ENCODE data around the gene HCK.
"Not testable (repeated sequence)": the region's sequence is repeated elsewhere in the genome, so short reads cannot be mapped to it uniquely, and the experiment has no call there.

Gene HCK

DNA sequence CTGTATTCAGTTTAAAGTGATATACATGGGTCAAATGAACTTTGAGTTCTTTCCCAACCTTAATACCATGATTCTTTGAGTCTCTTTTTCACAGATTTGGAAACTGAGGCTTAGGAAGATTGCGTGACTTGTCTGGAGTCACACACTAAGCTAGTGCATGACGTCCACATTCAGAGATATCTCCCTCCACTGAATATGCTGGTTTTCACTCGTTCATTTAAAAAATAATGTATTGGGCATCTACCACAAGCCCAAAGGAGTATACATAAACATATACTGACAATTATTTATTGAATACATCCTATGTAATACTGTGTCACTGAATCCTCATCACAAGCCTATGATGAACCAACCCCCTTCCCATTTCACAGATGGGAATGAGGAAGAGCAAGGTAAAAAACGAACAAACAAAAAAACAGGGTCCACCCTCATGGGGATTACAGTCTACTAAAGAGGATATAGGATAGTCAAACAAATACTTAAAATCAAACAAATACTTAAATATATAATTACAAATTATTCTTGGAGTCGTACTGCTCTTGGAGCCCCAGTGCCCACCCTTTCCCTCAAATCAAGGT lies 56.9 kb downstream of the HCK start:
- no peak for DNase-seq (ENCODE audit: low read depth)

DNA sequence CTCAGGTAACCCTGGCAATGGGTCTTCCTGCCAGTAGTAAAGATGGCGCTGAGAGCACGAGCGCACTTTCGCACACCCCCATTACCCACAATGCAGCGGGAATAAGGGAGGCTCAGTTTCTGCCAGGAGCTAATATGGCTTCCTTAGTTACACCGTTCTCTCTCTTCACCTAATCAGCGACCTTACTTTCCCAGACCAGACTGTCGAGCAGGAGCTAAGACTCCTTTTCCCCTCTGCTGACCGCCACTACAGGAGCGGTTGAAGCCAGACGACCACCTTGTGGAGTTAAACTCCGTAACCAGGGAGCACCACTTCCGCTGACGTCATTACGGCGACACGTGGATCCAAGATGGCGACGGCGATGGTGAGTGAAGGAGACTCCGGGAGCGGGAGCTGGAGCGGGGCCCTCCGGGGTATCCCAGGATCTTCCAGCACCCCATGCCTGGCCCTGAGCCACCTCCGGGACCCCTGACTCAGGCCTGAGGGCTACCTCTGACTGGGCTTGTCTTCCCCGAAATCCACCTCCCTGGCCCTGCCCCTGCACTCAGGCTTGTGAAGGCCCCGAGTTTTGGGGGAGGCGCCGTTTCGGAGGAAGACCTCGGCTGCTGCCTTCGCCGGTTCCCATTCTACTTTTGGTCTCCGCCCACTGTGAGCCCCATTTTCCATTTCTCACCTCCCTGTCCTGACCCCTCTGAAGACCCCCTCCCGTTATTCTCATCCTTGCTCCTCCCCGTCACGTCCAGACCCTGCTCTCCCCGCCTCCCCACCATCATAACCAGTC lies 57.5 kb downstream of the HCK start, which contains the start of gene TM9SF4:
TM9SF4 (plus strand) TSS at position 323 of the 781 bp plus-strand sequence; CDS start at position 350, 27 bp downstream.
- peak; percentile 73 for DNase-seq (ENCODE audit: low read depth)

DNA sequence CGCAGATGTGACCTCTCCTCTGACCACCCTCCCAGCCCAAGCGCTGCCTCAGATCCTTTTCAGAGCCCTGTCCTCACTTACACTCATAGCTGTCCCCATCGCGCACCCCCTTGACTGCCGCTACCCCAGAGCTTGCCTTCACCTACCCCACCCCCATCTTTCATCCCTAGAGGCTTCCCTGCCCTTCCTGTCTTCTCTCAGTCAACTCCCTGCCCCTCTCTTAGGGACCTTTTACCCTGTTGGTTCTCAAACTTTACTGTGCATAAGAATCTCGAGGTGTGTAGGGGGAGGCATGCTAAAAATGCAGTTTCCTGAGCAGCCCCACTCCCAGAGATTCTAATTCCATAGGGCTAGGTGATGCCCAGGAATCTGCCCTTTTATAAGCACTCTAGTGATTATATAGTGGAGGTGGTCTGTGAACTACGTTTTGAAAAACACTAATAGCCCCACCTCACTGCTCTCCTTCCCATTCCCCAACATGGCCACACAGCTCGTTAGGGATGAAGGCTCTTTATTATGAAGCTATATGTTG lies 58.2 kb downstream of the HCK start:
- DNase-seq (ENCODE audit: low read depth): no peak

DNA sequence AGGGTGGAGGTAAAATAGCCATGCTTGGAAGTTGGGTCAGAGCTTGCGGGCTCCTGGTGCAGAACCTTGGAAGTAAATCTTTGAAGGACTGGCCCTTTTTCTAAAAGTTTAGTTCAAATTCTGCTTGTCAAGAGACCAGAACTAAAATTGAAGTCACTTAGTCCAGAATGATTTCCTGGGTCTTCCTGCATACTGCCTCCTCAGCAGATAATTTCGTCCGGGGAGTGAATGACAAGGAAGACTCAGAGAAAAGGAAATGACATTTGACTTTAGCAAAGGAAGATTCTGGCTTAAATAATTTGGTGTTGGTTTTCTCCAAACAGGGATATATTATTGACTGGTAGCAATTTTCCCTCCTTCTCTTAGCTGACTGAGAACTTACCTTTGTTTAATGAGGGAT lies 58.7 kb downstream of the HCK start:
- DNase-seq (ENCODE audit: low read depth): no peak

DNA sequence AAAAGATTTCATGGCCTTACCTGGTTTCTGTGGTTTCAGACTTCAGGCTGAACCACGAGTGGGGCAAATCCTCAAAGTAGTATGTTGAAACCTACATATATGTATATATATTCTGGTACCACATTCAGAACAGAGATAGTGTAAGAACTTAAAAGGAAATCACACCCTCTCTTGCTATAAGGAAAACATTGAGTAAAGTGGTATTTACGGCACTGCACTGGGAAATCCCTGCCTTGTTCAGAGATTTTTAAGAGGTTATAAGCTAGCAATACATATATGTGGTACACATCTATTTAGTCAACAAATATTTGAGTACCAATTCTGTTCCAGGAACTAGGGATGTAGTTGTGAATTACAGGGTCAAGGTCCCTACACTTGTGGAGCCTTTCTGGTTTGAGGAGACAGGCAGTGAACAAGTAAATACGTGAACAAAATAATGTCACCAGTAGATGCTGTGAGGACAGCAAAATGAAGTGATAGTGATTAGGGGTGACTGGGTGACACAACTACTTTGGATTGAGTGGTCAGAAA lies 59.2 kb downstream of the HCK start:
- DNase-seq (ENCODE audit: low read depth): no peak

DNA sequence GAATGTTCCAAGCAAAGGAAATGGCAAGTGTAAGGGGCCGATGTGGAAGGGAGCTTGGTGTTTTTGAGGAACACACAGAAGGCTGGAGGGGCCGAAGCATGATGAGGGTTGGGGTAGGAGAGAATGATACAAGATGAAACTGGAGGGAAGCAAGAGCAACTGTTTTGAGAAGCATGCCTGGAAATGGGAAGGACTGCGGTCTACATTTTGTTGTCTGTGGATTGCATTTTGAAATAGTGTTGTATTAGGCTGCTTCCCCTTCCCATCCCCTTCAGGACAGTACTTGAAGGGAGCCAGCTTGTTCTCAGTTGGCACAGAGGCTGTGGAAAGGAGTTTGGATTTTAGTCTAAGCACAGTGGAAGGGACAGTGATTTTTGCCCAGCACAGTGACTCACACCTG lies 59.7 kb downstream of the HCK start:
- DNase-seq (ENCODE audit: low read depth): no peak

DNA sequence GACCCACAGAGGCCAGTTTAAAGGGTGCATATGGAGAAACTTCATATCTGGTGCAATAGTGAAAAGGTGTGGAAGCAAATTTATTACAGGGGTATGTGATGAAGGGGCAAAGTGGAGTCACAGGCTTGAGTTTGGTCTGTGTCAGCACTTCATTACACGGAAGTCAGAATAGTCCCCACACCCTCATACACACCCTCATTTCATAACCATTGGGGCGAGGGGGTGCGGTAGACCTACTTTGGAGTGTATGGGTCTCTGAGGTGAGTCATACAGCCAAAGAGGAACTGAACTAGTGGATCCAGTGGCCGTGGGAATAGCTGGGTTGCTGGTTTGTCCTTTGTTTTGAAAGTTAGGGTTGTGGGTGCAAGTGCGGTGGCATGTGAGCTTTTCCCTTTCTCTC lies 60.8 kb downstream of the HCK start:
- no peak for DNase-seq (ENCODE audit: low read depth)

DNA sequence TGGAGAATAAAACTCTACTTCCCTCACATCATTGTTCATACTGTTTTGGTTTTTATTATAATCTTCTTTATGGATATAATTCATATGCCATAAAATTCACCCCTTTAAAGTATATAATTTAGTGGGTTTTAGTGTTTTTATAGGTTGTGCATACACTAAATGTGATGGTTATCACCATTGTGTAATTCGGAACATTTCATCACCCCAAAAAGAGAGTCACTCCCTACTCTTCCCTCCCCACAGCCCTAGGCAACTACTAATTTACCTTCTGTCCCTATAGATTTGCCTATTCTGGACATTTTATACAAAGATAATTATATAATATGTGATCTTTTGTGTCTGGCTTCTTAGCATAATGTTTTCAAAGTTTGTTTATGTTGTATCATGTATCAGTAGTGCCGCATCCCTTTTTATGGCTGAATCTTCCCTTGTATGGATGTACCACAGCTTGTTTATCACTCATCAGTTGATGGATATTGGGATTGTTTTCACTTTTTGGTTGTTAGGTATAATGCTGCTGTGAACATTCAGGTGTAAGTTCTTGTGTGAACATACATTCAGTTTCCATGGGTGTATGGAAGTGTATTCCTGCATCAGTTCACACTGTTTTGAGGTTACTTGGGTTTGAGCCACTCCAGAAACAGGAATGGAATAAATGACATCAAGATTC lies 61.7 kb downstream of the HCK start:
- DNase-seq (ENCODE audit: low read depth): no peak

DNA sequence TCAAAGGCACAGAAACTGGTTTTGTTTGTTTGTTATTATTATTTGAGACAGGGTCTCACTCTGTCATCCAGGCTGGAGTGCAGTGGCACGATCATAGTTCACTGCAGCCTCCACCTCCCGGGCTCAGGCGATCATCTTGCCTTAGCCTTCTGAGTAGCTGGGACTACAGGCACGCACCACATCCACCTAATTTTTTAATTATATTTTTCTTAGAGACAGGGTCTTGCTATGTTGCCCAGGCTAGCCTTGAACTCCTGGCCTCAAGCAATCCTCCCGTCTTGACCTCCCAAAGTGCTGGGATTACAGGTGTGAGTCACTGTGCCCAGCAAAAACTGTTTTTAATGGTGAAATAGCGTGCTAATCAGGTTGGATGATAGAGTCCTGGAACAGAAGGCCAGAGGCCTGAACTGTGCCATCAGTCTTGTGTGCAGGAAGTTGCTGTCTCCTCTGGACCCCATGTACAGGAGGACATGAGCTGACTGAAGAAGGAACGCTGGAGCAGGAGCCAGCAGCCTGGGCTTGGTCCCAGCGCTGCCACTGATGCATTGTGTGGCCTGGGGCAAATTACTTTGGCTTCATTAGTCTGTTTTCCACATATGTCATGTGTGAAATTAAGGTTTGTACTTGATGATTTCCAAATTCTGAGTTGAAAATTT lies 62.4 kb downstream of the HCK start:
- DNase-seq (ENCODE audit: low read depth): no peak

DNA sequence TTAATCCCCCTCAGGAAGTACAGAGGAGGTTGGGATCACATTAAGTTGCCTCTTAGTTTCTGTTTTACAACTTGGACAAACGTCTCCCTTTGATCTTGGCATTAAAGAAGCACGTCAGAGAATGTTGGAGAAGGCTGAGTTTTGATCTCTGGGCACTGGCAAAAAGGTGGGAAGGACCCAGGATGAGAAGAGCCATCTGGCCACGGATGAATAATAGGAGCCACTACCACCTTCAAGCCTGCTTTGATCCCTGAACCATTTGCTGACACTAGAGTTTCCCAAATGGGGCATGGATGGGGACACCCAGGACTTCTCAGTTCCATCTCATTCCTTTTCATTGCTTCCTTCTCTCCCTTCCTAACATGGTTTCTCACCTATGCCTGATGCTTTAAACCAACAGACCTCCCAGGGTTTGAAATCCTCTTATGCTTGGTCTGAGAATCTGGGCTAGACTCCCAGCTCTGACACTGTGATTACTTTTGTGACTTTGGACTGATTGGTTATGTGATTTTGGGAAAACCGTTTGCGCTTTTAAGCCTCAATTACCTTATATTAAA lies 63.2 kb downstream of the HCK start:
- DNase-seq (ENCODE audit: low read depth): no peak

DNA sequence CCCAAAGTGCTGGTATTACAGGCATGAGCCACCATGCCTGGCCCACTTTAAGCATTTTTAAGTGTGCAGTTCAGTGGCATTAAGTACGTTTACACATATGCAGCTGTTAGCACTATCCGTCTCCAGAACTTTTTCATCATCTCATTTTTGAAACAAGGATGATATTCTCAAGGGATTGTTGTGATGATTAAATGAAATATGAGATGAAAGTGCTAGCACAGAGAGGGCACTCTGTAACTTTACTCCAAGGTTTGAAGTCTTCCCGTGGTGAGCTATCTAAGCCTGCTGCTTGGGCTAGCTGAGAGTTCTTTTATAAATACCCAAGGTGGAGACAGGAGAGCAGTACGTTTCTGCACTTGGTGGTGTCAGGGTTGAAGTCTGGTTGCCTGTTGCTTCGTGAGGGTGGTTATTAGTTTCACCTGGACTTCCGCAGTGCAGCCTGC lies 64.1 kb downstream of the HCK start:
- DNase-seq (ENCODE audit: low read depth): no peak

DNA sequence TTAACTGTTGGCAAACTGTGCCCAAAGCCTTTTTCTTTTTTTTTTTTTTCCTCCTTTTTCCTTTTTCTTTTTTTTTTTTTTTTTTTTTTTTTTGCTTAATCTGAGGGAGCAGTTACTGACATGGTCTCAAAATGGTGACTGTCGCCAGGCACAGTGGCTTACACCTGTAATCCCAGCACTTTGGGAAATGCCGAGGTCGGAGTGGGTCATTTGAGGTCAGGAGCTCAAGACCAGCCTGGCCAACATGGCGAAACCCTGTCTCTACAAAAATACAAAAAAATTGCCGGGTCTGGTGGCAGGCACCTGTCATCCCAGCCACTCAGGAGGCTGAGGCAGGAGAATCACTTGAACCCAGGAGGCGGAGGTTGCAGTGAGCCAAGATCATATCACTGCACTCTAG lies 64.8 kb downstream of the HCK start:
- DNase-seq (ENCODE audit: low read depth): not testable (repeated sequence)

DNA sequence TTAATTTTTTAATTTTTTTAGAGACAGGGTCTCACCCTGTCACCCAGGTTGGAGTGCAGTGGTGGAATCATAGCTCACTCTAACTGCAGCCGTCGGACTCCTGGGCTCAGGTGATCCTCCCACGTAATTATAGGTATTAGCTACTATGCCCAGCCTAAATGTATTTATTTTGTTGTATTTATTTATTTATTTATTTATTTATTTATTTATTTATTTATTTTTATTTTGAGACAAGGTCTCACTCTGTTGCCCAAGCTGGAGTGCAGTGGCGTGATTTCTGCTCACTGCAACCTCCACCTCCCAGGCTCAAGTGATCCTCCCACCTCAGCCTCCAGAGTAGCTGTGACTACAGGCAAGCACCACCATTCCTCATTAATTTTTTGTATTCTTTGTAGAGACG lies 66.4 kb downstream of the HCK start:
- DNase-seq (ENCODE audit: low read depth): not testable (repeated sequence)

DNA sequence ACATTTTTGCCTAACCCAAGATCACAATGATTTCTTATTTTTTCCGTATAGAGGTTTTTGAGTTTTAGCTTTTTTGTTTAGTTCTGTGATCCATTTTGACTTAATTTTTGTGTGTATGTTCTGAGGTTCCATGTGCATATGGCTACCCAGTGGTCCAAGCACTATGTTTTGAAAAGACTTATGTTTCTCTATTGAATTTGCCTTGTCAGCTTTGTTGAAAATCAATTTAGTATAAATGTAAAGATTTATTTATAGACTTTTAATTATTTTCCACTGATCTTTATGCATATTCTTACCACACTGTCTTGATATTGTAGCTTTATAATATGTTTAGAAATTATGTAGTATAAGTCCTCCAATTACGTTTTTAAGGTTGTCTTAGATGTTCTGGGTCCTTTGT lies 67.7 kb downstream of the HCK start:
- DNase-seq (ENCODE audit: low read depth): no peak

DNA sequence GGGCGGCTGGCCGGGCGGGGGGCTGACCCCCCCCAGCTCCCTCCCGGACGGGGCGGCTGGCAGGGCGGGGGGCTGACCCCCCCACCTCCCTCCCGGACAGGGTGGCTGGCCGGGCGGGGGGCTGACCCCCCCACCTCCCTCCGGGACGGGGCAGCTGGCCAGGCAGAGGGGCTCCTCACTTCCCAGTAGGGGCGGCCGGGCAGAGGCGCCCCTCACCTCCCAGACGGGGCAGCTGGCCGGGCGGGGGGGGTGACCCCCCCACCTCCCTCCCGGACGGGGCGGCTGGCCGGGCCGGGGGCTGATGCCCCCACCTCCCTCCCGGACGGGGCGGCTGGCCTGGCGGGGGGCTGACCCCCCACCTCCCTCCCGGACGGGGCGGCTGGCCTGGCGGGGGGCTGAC lies 69.9 kb downstream of the HCK start:
- not testable (repeated sequence) for DNase-seq (ENCODE audit: low read depth)

DNA sequence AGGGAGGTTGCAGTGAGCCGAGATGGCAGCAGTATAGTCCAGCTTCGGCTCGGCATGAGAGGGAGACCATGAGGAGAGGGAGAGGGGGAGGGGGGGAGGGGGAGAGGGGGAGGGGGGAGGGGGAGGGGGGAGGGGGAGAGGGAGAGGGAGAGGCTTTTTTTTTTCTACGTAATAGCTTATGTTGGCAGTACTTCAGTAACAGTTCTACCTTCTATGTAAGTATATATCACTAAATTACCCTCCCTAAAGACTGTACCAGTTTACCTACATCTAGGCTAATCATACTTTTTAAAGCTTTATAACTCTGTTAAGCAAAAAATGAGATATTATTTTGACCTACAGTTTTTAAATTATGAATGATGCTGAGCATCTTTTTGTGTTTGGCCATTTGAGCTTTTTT lies 71.0 kb downstream of the HCK start:
- no peak for DNase-seq (ENCODE audit: low read depth)

DNA sequence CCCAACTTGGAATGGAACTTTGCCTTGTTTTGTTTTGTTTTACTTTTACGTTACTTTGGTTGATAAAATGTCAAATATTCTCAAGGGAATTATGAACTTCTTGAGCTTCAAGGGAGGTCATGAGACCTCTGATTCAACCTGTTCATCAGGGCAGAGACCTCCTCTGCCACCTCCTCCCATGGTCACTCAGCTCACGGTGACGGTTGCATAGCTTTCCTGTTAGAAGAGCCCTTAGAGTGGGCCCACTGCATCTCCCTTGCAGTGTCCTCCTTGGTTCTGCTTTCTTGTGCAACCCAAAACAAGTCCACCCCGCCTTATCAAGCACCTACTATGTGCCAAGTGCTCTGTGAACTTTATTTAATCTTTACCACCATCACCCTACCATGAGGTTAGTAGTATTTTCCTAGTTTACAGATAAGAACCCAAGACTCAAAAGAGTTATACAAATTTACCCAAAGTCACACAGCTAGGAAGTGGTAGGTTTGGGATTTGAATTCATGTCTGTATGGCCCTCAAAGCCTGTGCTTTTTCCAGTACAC lies 72.9 kb downstream of the HCK start:
- DNase-seq (ENCODE audit: low read depth): no peak

DNA sequence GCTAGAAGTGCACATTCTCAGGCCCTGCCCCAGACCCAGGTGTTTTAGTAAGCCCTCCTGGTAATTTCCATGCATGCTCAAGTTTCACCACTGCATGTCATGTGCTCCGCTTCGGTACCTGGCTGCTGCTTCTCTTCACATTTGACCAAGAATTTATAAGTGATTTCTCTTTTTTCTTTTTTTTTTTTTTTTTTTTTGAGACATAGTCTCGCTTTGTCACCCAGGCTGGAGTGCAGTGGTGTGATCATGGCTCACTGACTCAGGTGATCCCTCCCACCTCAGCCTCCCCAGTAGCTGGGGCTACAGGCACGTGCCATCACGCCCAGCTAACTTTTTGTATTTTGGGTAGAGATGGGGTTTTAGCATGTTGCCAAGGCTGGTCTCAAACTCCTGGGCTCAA lies 73.5 kb downstream of the HCK start:
- DNase-seq (ENCODE audit: low read depth): no peak

DNA sequence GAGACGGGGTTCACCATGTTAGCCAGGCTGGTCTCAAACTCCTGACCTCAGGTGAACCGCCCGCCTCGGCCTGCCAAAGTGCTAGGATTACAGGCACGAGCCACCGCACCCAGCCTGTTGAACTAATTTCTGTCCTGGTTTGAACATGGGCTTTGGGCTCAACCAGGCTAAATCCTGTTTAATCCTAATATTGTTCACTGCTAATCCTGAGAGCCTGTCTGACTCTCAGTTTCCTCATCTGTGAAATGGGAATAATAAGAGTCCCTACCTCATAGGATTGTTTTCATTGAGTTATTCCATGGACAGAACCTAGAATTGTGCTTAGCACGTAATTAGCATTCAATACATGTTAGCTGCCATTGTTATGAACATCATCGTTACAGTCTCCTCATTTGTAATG lies 74.9 kb downstream of the HCK start:
- no peak for DNase-seq (ENCODE audit: low read depth)

DNA sequence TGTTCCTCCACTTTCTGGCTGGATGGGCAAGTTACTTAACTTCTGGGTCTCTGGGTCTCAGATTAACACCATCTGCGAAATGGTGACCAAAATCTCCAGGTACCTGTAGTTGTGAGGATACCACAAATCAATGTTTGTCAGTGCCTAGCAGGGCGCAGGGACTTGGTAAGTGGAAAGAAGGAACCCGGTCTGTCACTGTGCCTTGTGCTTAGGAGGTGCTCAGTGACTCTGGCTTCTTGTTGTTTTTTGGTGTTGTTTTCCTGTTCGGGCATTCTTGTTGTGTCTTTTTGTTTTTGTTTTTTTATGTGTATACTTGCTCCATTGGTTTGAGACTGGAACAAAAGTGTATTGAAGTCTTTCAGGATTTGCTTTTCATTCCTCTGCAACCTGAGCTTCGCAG lies 75.3 kb downstream of the HCK start:
- no peak for DNase-seq (ENCODE audit: low read depth)

DNA sequence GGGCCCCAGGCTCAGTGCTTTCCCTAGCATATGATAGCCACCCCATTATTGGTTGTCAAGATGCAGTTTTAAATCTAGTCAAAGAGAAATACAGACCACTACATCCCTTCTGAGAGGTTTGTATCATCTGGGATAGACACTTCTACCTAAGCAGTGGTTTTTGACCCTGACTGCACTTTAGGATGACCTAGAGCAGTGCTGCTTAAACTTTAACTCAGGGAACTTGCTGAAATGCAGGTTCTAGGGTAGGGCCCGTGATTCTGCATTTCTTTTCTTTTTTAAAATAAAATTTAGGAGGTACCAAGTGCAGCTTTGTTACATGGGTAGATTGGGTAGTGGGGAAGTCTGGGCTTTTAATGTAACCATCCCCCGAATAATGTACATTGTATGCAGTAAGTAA lies 76.1 kb downstream of the HCK start:
- DNase-seq (ENCODE audit: low read depth): no peak

DNA sequence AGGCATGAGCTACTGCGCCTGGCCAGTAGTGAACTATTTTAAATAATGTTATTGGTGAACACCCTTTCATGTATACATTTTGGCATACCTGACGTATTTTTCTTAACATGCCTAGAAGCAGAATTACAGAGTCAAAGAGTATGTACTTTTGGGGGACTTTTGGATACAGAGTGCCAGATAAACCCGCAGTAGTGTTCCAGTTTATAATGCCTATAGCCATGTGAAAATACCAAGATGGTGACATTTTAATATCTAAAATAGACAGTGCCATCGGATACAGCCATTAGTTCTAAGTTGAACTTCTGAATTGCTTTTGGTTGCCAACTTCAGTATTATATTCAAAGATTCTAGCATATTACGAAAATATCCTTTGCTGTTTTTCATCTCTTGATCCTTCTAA lies 77.8 kb downstream of the HCK start:
- DNase-seq (ENCODE audit: low read depth): no peak
